SK-N-SH (cell line): ENCODE results near the gene NUP188. TPM values are rescaled to one million over a fixed set of nuclear protein-coding genes. Genes with fewer than 3 reads are reported as not detected.
"Not testable (repeated sequence)": the region's sequence is repeated elsewhere in the genome, so short reads cannot be mapped to it uniquely, and the experiment has no call there.

ENCODE experiments used
- CTCF ChIA-PET: fragments of 300-600, 350-600 bp; formaldehyde crosslinking; extraction: SDS; loops from one replicate; lab custom pipeline; 2021; lab: Yijun Ruan, JAX
- POLR2A ChIA-PET: fragments of 350-600 bp; sonication (Branson Sonifier 250); formaldehyde crosslinking; extraction: SDS; loops from one replicate; lab custom pipeline; 2020; ENCODE audit warnings: antibody characterized with exemption, inconsistent platforms; lab: Yijun Ruan, JAX
- DNase-seq: peaks from one replicate; pipeline ENCODE4 v3.0.0; 2012
- H2AFZ ChIP-seq: fragments of 200-600 bp; sonication (generic); 2 replicates; pipeline ENCODE4 v1.8.1; 2016; ENCODE audit warnings: antibody characterized with exemption, mild to moderate bottlenecking, low read depth
- H3F3A ChIP-seq: fragments of 200-600 bp; sonication (generic); replicated peaks from 2 replicates; pipeline ENCODE3; 2016; ENCODE audit warnings: antibody characterized with exemption, mild to moderate bottlenecking; ENCODE audit not compliant: insufficient read depth
- H3K27ac ChIP-seq, 2 experiments: fragments of 200-500 bp in 1 of 2; fragments of 200-600 bp in 1 of 2; sonication (Bioruptor generic) in 1 of 2; sonication (generic), shearing (Covaris generic) in 1 of 2; 2 replicates each; pipeline versions ENCODE4 v1.5.1 to v1.6.1; 2014 to 2016; ENCODE audit warnings: low read depth in 2 of 2, inconsistent platforms in 1 of 2, low read length in 1 of 2, mild to moderate bottlenecking in 1 of 2, mixed read lengths in 1 of 2
- H3K27me3 ChIP-seq: fragments of 200-600 bp; sonication (generic), shearing (Covaris generic); 2 replicates; pipeline ENCODE4 v1.6.1; 2016; ENCODE audit warnings: mixed run types; ENCODE audit not compliant: insufficient read depth
- H3K36me3 ChIP-seq, 2 experiments: fragments of 200-500 bp in 1 of 2; fragments of 200-600 bp in 1 of 2; sonication (Bioruptor generic) in 1 of 2; sonication (generic) in 1 of 2; replicated peaks in 1 of 2; 2 replicates each; pipeline versions ENCODE3 to v1.5.1; 2014 to 2016; ENCODE audit warnings: low read length in 1 of 2, mild to moderate bottlenecking in 1 of 2; ENCODE audit not compliant: insufficient read depth in 2 of 2, control insufficient read depth in 1 of 2
- H3K4me1 ChIP-seq, 2 experiments: fragments of 200-500 bp in 1 of 2; fragments of 200-600 bp in 1 of 2; sonication (Bioruptor generic) in 1 of 2; sonication (generic), shearing (Covaris generic) in 1 of 2; 2 replicates each; pipeline versions ENCODE4 v1.5.1 to v1.6.1; 2014 to 2016; ENCODE audit warnings: low read depth in 1 of 2, low read length in 1 of 2, mixed run types in 1 of 2; ENCODE audit not compliant: insufficient read depth in 2 of 2, control insufficient read depth in 1 of 2
- H3K4me2 ChIP-seq: fragments of 200-600 bp; sonication (generic), shearing (Covaris generic); 2 replicates; pipeline ENCODE4 v1.6.1; 2017; ENCODE audit warnings: mixed run types
- H3K4me3 ChIP-seq, 2 experiments: fragments of 200-500 bp in 1 of 2; fragments of 200-600 bp in 1 of 2; sonication (Bioruptor generic) in 1 of 2; sonication (generic), shearing (Covaris generic) in 1 of 2; 2 replicates each; pipeline versions ENCODE4 v1.5.1 to v1.8.1; 2014 to 2016; ENCODE audit warnings: low read depth in 2 of 2, inconsistent platforms in 1 of 2, low read length in 1 of 2, mild to moderate bottlenecking in 1 of 2, mixed read lengths in 1 of 2, moderate library complexity in 1 of 2
- H3K79me2 ChIP-seq: fragments of 200-600 bp; sonication (generic); 2 replicates; pipeline ENCODE4 v1.8.1; 2017; ENCODE audit warnings: mild to moderate bottlenecking; ENCODE audit not compliant: insufficient read depth
- H3K9ac ChIP-seq: fragments of 200-600 bp; sonication (generic); 2 replicates; pipeline ENCODE4 v1.6.1; 2017; ENCODE audit warnings: mixed run types
- H3K9me2 ChIP-seq: fragments of 200-600 bp; sonication (generic); 2 replicates; pipeline ENCODE4 v1.6.1; 2017; ENCODE audit warnings: mixed run types
- H3K9me3 ChIP-seq: fragments of 200-600 bp; sonication (generic); 2 replicates; pipeline ENCODE4 v1.6.1; 2017; ENCODE audit warnings: mixed run types, mild to moderate bottlenecking, moderate library complexity
- H4K20me1 ChIP-seq: fragments of 200-600 bp; sonication (generic); 2 replicates; pipeline ENCODE4 v1.6.1; 2017; ENCODE audit warnings: mild to moderate bottlenecking, mixed run types; ENCODE audit not compliant: insufficient read depth
- CTCF ChIP-seq: fragments of 200-600 bp; sonication (generic); IDR thresholded peaks from 2 replicates; pipeline ENCODE4 v1.6.1; 2017; ENCODE audit warnings: antibody characterized with exemption, mild to moderate bottlenecking, moderate library complexity
- RAD21 ChIP-seq: IDR thresholded peaks from 2 replicates; pipeline ENCODE4 v1.6.1; 2012; ENCODE audit warnings: mild to moderate bottlenecking, low read length
- RCOR1 ChIP-seq: fragments of 150-350 bp; IDR thresholded peaks from 2 replicates; pipeline ENCODE4 v1.6.1; 2017; ENCODE audit warnings: antibody characterized with exemption, low read length
- WGBS: methylation state at CpG from one replicate; pipeline ENCODE4 v1.1.6; 2017; ENCODE audit warnings: low lambda C conversion rate; 5-methylcytosine and 5-hydroxymethylcytosine counted together
- polyA plus RNA-seq, 3 experiments: library from polyadenylated mRNA; depleted of rRNA; stranded (reverse); fragments of >200 nt; gene quantifications; 2 replicates each; pipeline ENCODE4 v1.2.3, GENCODE V29; 2012
- TF ChIP-seq, protein P1 (sequence below): fragments of 150-350 bp; IDR thresholded peaks from 2 replicates; pipeline ENCODE4 v1.6.1; 2017; ENCODE audit warnings: antibody characterized with exemption, low read length, low read depth, borderline replicate concordance

Gene NUP188
- polyA plus RNA-seq, 1 of the 3 experiments (the other 2 are of a cell fraction) = 49.5 TPM

DNA sequence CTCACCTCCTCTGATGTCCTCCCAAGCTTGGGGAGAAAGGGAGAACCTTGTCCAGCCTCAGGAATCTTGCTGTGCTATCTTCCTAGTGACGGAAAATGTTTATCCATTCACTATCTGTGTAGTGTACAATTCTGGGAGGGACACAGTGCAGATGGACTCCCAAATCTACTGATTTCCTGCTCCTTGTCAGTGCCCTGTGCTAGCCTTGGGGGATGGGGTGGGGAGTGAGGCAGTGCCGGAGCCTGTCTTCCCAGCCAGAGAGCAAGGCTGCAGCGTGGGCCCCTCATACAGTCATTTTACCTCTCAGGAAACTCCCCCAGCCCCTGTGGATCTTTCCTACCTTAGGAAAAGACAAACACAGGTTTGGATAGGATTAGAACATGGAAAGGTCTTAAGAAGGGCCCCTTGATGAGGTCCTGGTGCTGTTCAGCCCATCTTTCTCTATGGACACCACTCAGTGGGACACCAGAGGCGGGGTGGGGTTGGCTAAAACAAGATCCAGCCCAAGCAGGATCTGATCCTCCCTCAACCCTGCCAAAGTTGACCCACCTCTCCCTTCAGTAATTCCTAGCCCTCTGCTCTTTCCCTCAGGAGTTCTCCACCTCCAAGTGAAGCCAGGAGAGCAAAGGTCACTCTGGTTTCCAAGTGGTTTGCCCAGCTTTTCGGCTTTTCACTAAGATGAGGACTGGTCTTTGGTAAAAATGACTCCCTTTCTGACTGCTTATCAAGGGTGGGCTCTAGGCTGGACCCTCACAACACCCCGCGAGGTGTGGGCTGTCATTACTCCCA lies 3.5 kb upstream of the NUP188 start:
- no peak for TF ChIP-seq RCOR1
- TF ChIP-seq, protein P1, sequence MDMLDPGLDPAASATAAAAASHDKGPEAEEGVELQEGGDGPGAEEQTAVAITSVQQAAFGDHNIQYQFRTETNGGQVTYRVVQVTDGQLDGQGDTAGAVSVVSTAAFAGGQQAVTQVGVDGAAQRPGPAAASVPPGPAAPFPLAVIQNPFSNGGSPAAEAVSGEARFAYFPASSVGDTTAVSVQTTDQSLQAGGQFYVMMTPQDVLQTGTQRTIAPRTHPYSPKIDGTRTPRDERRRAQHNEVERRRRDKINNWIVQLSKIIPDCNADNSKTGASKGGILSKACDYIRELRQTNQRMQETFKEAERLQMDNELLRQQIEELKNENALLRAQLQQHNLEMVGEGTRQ = no peak
- TF ChIP-seq CTCF = no peak
- TF ChIP-seq RAD21 = no peak

DNA sequence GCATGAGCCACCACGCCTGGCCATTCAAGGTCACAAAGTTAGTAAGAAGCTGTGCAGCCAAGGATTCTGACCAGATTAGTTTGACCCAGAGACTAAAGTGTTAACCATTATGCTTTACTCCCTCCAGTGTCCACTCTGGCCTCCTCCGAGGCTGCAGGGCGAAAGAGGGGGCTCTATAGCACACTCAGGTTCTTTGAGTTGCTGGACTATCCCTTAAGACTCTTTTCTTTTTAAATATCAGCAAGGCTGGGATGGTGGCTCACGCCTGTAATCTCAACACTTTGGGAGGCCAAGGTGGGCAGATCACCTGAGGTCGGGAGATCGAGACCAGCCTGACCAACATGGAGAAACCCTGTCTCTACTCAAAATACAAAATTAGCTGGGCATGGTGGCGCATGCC lies 2.5 kb upstream of the NUP188 start:
- Histone ChIP-seq H3K4me1 (peaks cover 6 to 25% of the 10 kb centered on the region in 2 experiments; a peak in 2 of 4 replicates), H3F3A (peaks cover 16% of the 10 kb centered on the region), H3K79me2 (peaks cover 34% of the 10 kb centered on the region), H3K36me3 (peaks cover 2 to 14% of the 10 kb centered on the region in 2 experiments)
- H3K9ac ChIP-seq, H3K9me2 ChIP-seq, POLR2A ChIA-PET, H3K4me3 ChIP-seq, H3K27ac ChIP-seq, H3K4me2 ChIP-seq, H2AFZ ChIP-seq, H4K20me1 ChIP-seq, H3K27me3 ChIP-seq, H3K9me3 ChIP-seq, DNase-seq: not testable (repeated sequence)
- CTCF ChIA-PET = interaction anchor here (0.8 kb wide), 1 partner anchor 18 kb away, joined by 3 read pairs; no protein-coding TSS in a partner anchor
- WGBS = 94% methylated on average over 7 of the region's 7 CpGs

More for the DNA sequence above, 3.5 kb upstream of the NUP188 start:
- WGBS = 97% methylated on average over 7 of the region's 7 CpGs
- no peaks in the 10 kb centered on the region for H4K20me1 ChIP-seq
- POLR2A ChIA-PET = no interaction called here
- no peak overlapping the region for H3K4me2 ChIP-seq
- CTCF ChIA-PET = interaction anchor here (0.8 to 2.7 kb wide), 3 partner anchors 17 to 80 kb away, joined by 3 to 10 read pairs (median 8); no protein-coding TSS in a partner anchor
- H2AFZ ChIP-seq = no peak overlapping the region
- H3K36me3 ChIP-seq = peaks cover 0 to 14% of the 10 kb centered on the region in 2 experiments
- no peak overlapping the region for H3K9ac ChIP-seq
- peaks cover 25% of the 10 kb centered on the region for H3K79me2 ChIP-seq
- H3F3A ChIP-seq = peaks cover 13% of the 10 kb centered on the region
- H3K4me1 ChIP-seq = peaks cover 6 to 25% of the 10 kb centered on the region in 2 experiments; a peak in 2 of 4 replicates
- H3K27ac ChIP-seq = no peak overlapping the region
- no peaks in the 10 kb centered on the region for H3K9me2 ChIP-seq
- no peak overlapping the region for H3K4me3 ChIP-seq
- no peak for DNase-seq
- H3K27me3 ChIP-seq = no peaks in the 10 kb centered on the region
- H3K9me3 ChIP-seq = no peaks in the 10 kb centered on the region
